ENCODE results near the gene KLK10. TPM values are rescaled to one million over a fixed set of nuclear protein-coding genes. Genes with fewer than 3 reads are reported as not detected.

The KLK10 gene
- total and polyA plus RNA-seq, 8 donors = 0.35 to 3.4 (median 0.91) TPM

- intact Hi-C loops (cut with DNase I) = no loop called here
- no peaks in the 10 kb centered on the region for H3K4me1 ChIP-seq
- no peak for ATAC-seq
- H3K9me3 ChIP-seq = no peaks in the 10 kb centered on the region
- peaks cover 3 to 81% of the 10 kb centered on the region in 2 donors for H3K27me3 ChIP-seq
- no peak for DNase-seq
- H3K27ac ChIP-seq = no peak overlapping the region
- no peaks in the 10 kb centered on the region for H3K36me3 ChIP-seq
- TF ChIP-seq CTCF (IDR thresholded peaks at IDR 0.05) = no peak
- no peak overlapping the region for H3K4me3 ChIP-seq
Measured at GRCh38 chr19:51063664-51064063, 44.2 kb upstream of the KLK10 start.

DNA sequence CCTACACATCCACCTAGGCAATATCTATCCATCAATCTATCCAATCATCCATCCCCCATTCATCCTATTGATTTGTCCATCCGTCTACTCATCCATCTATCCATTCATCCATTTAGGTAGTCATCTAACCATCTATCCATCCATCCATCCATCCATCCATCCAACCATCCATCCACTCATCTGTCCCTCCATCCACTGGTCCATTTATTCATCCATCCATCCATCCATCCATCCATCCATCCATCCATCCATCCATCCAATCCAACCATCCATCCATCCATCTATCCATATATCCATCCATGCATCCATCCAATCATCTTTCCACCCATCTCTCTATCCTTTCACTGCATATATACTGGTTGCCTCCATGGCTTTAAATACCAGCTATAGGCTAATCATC, 41.5 kb upstream of the KLK10 start:
- intact Hi-C loops (cut with DNase I) = no loop called here
- no peaks in the 10 kb centered on the region for H3K4me1 ChIP-seq
- no peaks in the 10 kb centered on the region for H3K9me3 ChIP-seq
- H3K36me3 ChIP-seq = no peaks in the 10 kb centered on the region
- peaks cover 3 to 63% of the 10 kb centered on the region in 2 donors for H3K27me3 ChIP-seq
- H3K4me3 ChIP-seq = no peak overlapping the region
- ATAC-seq = no peak
- DNase-seq = no peak
- TF ChIP-seq CTCF (IDR thresholded peaks at IDR 0.05) = no peak
- no peak overlapping the region for H3K27ac ChIP-seq

DNA sequence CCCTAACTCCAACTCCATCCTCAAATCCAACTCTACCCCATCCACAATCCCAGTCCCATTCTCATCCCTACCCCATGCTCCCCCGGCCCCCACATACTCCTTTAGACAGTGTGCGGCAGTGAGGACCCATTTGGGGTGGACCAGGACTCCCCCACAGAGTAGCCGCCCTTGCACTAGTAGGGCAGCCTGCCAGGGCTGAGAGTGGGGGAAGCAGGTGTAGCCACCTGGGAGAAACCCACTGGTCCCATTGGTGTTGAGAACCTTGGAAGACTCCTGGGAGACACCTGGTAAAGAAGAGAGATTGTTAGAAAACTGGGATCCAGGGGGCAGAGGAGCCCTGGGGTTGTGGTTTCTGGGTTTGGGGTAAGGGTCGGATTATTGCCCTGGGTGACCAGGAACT, 40.8 kb upstream of the KLK10 start:
- no peak for TF ChIP-seq CTCF (IDR thresholded peaks at IDR 0.05)
- Histone ChIP-seq H3K36me3 (no peaks in the 10 kb centered on the region), H3K4me1 (no peaks in the 10 kb centered on the region), H3K27me3 (peaks cover 3 to 62% of the 10 kb centered on the region in 2 donors), H3K4me3 (no peak overlapping the region), H3K9me3 (no peaks in the 10 kb centered on the region), H3K27ac (no peak overlapping the region)
- ATAC-seq = no peak
- intact Hi-C loops (cut with DNase I) = no loop called here
- no peak for DNase-seq

GRCh38 chr19:51059715-51060114, 40.2 kb upstream of the KLK10 start:
- Histone ChIP-seq H3K36me3 (no peaks in the 10 kb centered on the region), H3K4me1 (no peaks in the 10 kb centered on the region), H3K4me3 (no peak overlapping the region), H3K9me3 (no peaks in the 10 kb centered on the region), H3K27ac (no peak overlapping the region), H3K27me3 (peaks cover 0 to 56% of the 10 kb centered on the region in 2 donors)
- intact Hi-C loops (cut with DNase I) = no loop called here
- no peak for TF ChIP-seq CTCF (IDR thresholded peaks at IDR 0.05)
- ATAC-seq = no peak
- DNase-seq = no peak

- no peak overlapping the region for H3K4me3 ChIP-seq
- no peaks in the 10 kb centered on the region for H3K4me1 ChIP-seq
- H3K36me3 ChIP-seq = no peaks in the 10 kb centered on the region
- no peak for DNase-seq
- intact Hi-C loops (cut with DNase I) = no loop called here
- H3K27ac ChIP-seq = no peak overlapping the region
- no peak for ATAC-seq
- no peaks in the 10 kb centered on the region for H3K9me3 ChIP-seq
- no peak for TF ChIP-seq CTCF (IDR thresholded peaks at IDR 0.05)
- H3K27me3 ChIP-seq = peaks cover 0 to 37% of the 10 kb centered on the region in 2 donors
Measured at GRCh38 chr19:51055866-51056265, 36.4 kb upstream of the KLK10 start.
